ENCODE results near the gene MYO10. TPM values are rescaled to one million over a fixed set of nuclear protein-coding genes. Genes with fewer than 3 reads are reported as not detected.

Gene MYO10
- total RNA-seq, 1 donor from 2014 or later: 56.7 TPM

GRCh38 chr5:16690243-16690852, 245.7 kb downstream of the MYO10 start:
- Mint-ChIP-seq H3K4me3 (no peak overlapping the region), H3K36me3 (peaks cover 48% of the 10 kb centered on the region), H3K27me3 (ENCODE audit: low read depth) (no peaks in the 10 kb centered on the region), H3K27ac (no peak overlapping the region), H3K9me3 (no peaks in the 10 kb centered on the region), H3K4me1 (no peaks in the 10 kb centered on the region)
- DNase-seq (ENCODE audit: low spot score in 2 of 2, unreplicated experiment in 2 of 2): no peak
- peak; percentile 56 for TF ChIP-seq CTCF (IDR thresholded peaks at IDR 0.05; ENCODE audit: unreplicated experiment)

GRCh38 chr5:16687898-16688297, 248.2 kb downstream of the MYO10 start:
- no peaks in the 10 kb centered on the region for H3K27me3 Mint-ChIP-seq (ENCODE audit: low read depth)
- H3K9me3 Mint-ChIP-seq: no peaks in the 10 kb centered on the region
- H3K27ac Mint-ChIP-seq: peak overlapping the region; percentile 32
- no peak for TF ChIP-seq CTCF (IDR thresholded peaks at IDR 0.05; ENCODE audit: unreplicated experiment)
- peaks cover 45% of the 10 kb centered on the region for H3K36me3 Mint-ChIP-seq
- H3K4me1 Mint-ChIP-seq: no peaks in the 10 kb centered on the region
- no peak for DNase-seq (ENCODE audit: low spot score in 2 of 2, unreplicated experiment in 2 of 2)
- H3K4me3 Mint-ChIP-seq: no peak overlapping the region

- no peak overlapping the region for H3K4me3 Mint-ChIP-seq
- H3K27me3 Mint-ChIP-seq (ENCODE audit: low read depth): no peaks in the 10 kb centered on the region
- no peaks in the 10 kb centered on the region for H3K9me3 Mint-ChIP-seq
- H3K27ac Mint-ChIP-seq: no peak overlapping the region
- H3K4me1 Mint-ChIP-seq: no peaks in the 10 kb centered on the region
- H3K36me3 Mint-ChIP-seq: peaks cover 65% of the 10 kb centered on the region
- DNase-seq (ENCODE audit: low spot score in 2 of 2, unreplicated experiment in 2 of 2): no peak
- no peak for TF ChIP-seq CTCF (IDR thresholded peaks at IDR 0.05; ENCODE audit: unreplicated experiment)
Measured at GRCh38 chr5:16685069-16685468, 251.0 kb downstream of the MYO10 start.

GRCh38 chr5:16681876-16682275, 254.2 kb downstream of the MYO10 start:
- no peaks in the 10 kb centered on the region for H3K9me3 Mint-ChIP-seq
- TF ChIP-seq CTCF (IDR thresholded peaks at IDR 0.05; ENCODE audit: unreplicated experiment): no peak
- no peaks in the 10 kb centered on the region for H3K4me1 Mint-ChIP-seq
- no peak overlapping the region for H3K27ac Mint-ChIP-seq
- DNase-seq (ENCODE audit: low spot score in 2 of 2, unreplicated experiment in 2 of 2): no peak
- no peak overlapping the region for H3K4me3 Mint-ChIP-seq
- peaks cover 58% of the 10 kb centered on the region for H3K36me3 Mint-ChIP-seq
- H3K27me3 Mint-ChIP-seq (ENCODE audit: low read depth): no peaks in the 10 kb centered on the region

- no peak for TF ChIP-seq CTCF (IDR thresholded peaks at IDR 0.05; ENCODE audit: unreplicated experiment)
- Mint-ChIP-seq H3K4me3 (no peak overlapping the region), H3K4me1 (peaks cover 6% of the 10 kb centered on the region), H3K27me3 (ENCODE audit: low read depth) (no peaks in the 10 kb centered on the region), H3K9me3 (no peaks in the 10 kb centered on the region), H3K27ac (no peak overlapping the region), H3K36me3 (peaks cover 63% of the 10 kb centered on the region)
- DNase-seq (ENCODE audit: low spot score in 2 of 2, unreplicated experiment in 2 of 2): no peak
Measured at GRCh38 chr5:16679863-16680262, 256.2 kb downstream of the MYO10 start.

- no peak for TF ChIP-seq CTCF (IDR thresholded peaks at IDR 0.05; ENCODE audit: unreplicated experiment)
- Mint-ChIP-seq H3K9me3 (no peaks in the 10 kb centered on the region), H3K4me3 (no peak overlapping the region), H3K36me3 (peaks cover 62% of the 10 kb centered on the region), H3K27me3 (ENCODE audit: low read depth) (no peaks in the 10 kb centered on the region), H3K27ac (no peak overlapping the region), H3K4me1 (peaks cover 6% of the 10 kb centered on the region)
- no peak for DNase-seq (ENCODE audit: low spot score in 2 of 2, unreplicated experiment in 2 of 2)
Measured at GRCh38 chr5:16679190-16679589, 256.9 kb downstream of the MYO10 start.
